SK-N-SH treated with all-trans-retinoic acid at 6 μM for 48 hours (cell line): ENCODE results near the gene FLAD1.

ENCODE experiments used
- ATAC-seq: fragments of 200-7000 bp; cut with Tn5 transposase; 3 replicates; pipeline ENCODE4 v1.9.1; 2020; ENCODE audit warnings: mild to moderate bottlenecking, moderate library complexity
- ARNTL ChIP-seq: fragments of 450-650 bp; formaldehyde crosslinking; IDR thresholded peaks from 2 replicates; pipeline ENCODE4 v1.5.0; 2020; ENCODE audit warnings: low read depth, mild to moderate bottlenecking, moderate library complexity, borderline replicate concordance
- BACH2 ChIP-seq: fragments of 250-450 bp; sonication (Bioruptor Pico); IDR thresholded peaks from 2 replicates; pipeline ENCODE4 v1.9.0; 2021; ENCODE audit warnings: mild to moderate bottlenecking, borderline replicate concordance
- CREB5 ChIP-seq: fragments of 250-450 bp; sonication (Bioruptor Pico); IDR thresholded peaks from 2 replicates; pipeline ENCODE4 v1.5.1; 2020; ENCODE audit warnings: low read depth, mild to moderate bottlenecking, moderate library complexity
- CSDC2 ChIP-seq: fragments of 250-450 bp; sonication (Bioruptor Pico); IDR thresholded peaks from 2 replicates; pipeline ENCODE4 v1.5.0; 2020; ENCODE audit warnings: mild to moderate bottlenecking, moderate library complexity
- CSRNP3 ChIP-seq: fragments of 250-450 bp; sonication (Bioruptor Pico); IDR thresholded peaks from 2 replicates; pipeline ENCODE4 v1.5.1; 2021; ENCODE audit warnings: mild to moderate bottlenecking, moderate library complexity
- ESRRG ChIP-seq: fragments of 250-450 bp; sonication (Bioruptor Pico); IDR thresholded peaks from 2 replicates; pipeline ENCODE4 v1.6.1; 2021; ENCODE audit warnings: mild to moderate bottlenecking
- ISL1 ChIP-seq: fragments of 250-450 bp; sonication (Bioruptor Pico); IDR thresholded peaks from 2 replicates; pipeline ENCODE4 v2.1.2; 2022; ENCODE audit warnings: mild to moderate bottlenecking, moderate library complexity
- OSR1 ChIP-seq: fragments of 250-450 bp; sonication (Bioruptor Pico); IDR thresholded peaks from 2 replicates; pipeline ENCODE4 v1.8.0; 2022; ENCODE audit warnings: moderate library complexity, mild to moderate bottlenecking, inconsistent platforms
- PATZ1 ChIP-seq: fragments of 250-450 bp; sonication (Bioruptor Pico); IDR thresholded peaks from 2 replicates; pipeline ENCODE4 v1.8.0; 2020; ENCODE audit warnings: mild to moderate bottlenecking, moderate library complexity, borderline replicate concordance
- POU6F1 ChIP-seq: fragments of 250-450 bp; sonication (Bioruptor Pico); IDR thresholded peaks from 2 replicates; pipeline ENCODE4 v1.8.0; 2021; ENCODE audit warnings: low read depth, mild to moderate bottlenecking, moderate library complexity, borderline replicate concordance
- PPARA ChIP-seq: fragments of 250-450 bp; sonication (Bioruptor Pico); IDR thresholded peaks from 2 replicates; pipeline ENCODE4 v1.5.0; 2020; ENCODE audit warnings: mild to moderate bottlenecking, borderline replicate concordance
- SNAI2 ChIP-seq: fragments of 250-450 bp; sonication (Bioruptor Pico); IDR thresholded peaks from 2 replicates; pipeline ENCODE4 v1.5.0; 2020; ENCODE audit warnings: mild to moderate bottlenecking, moderate library complexity
- TCF4 ChIP-seq: fragments of 250-450 bp; sonication (Bioruptor Pico); IDR thresholded peaks from 2 replicates; pipeline ENCODE4 v1.8.0; 2021; ENCODE audit warnings: mild to moderate bottlenecking, moderate library complexity, borderline replicate concordance
- TOX ChIP-seq: fragments of 250-450 bp; sonication (Bioruptor Pico); IDR thresholded peaks from 2 replicates; pipeline ENCODE4 v1.8.0; 2021; ENCODE audit warnings: mild to moderate bottlenecking, moderate library complexity, borderline replicate concordance
- ZC3H10 ChIP-seq: fragments of 250-450 bp; sonication (Bioruptor Pico); IDR thresholded peaks from 2 replicates; pipeline ENCODE4 v1.5.1; 2021; ENCODE audit warnings: mild to moderate bottlenecking, moderate library complexity
- ZFP3 ChIP-seq: fragments of 250-450 bp; sonication (Bioruptor Pico); IDR thresholded peaks from 2 replicates; pipeline ENCODE4 v1.5.0; 2020; ENCODE audit warnings: mild to moderate bottlenecking, moderate library complexity
- ZNF565 ChIP-seq: fragments of 450-650 bp; formaldehyde crosslinking; conservative IDR thresholded peaks from 2 replicates; pipeline ENCODE4 v1.5.0; 2020; ENCODE audit warnings: low read depth, mild to moderate bottlenecking, moderate library complexity
- ZNF70 ChIP-seq: fragments of 450-650 bp; formaldehyde crosslinking; IDR thresholded peaks from 2 replicates; pipeline ENCODE4 v1.5.0; 2020; ENCODE audit warnings: mild to moderate bottlenecking, moderate library complexity
- ZNF8 ChIP-seq: fragments of 450-650 bp; formaldehyde crosslinking; IDR thresholded peaks from 2 replicates; pipeline ENCODE4 v1.5.0; 2020; ENCODE audit warnings: mild to moderate bottlenecking, moderate library complexity

Gene FLAD1

GRCh38 chr1:154958681-154959425, 24.3 kb upstream of the FLAD1 start:
- no peak for TF ChIP-seq ZNF8
- ATAC-seq: no peak

GRCh38 chr1:154959426-154959780, 23.7 kb upstream of the FLAD1 start:
- no peak for ATAC-seq
- TF ChIP-seq POU6F1 (CRISPR knock-in tag) (no peak), CSRNP3 (CRISPR knock-in tag) (no peak), CREB5 (CRISPR knock-in tag) (no peak), TOX (no peak), PPARA (CRISPR knock-in tag) (no peak), ZNF70 (no peak), ZFP3 (CRISPR knock-in tag) (no peak), BACH2 (CRISPR knock-in tag) (no peak), ZNF565 (CRISPR knock-in tag) (no peak), ESRRG (CRISPR knock-in tag) (no peak), ISL1 (CRISPR knock-in tag) (no peak), SNAI2 (CRISPR knock-in tag) (no peak), ZC3H10 (CRISPR knock-in tag) (no peak), CSDC2 (CRISPR knock-in tag) (no peak)
- TF ChIP-seq, all 23 proteins: peak for 0

- TF ChIP-seq ISL1 (CRISPR knock-in tag) (no peak), TOX (no peak), ZNF70 (no peak), OSR1 (CRISPR knock-in tag) (no peak), ARNTL (CRISPR knock-in tag) (no peak), CREB5 (CRISPR knock-in tag) (no peak), PATZ1 (CRISPR knock-in tag) (no peak), TCF4 (CRISPR knock-in tag) (no peak), BACH2 (CRISPR knock-in tag) (no peak), POU6F1 (CRISPR knock-in tag) (no peak), CSDC2 (CRISPR knock-in tag) (no peak)
- peak; percentile 1 for ATAC-seq
These were observed 22.6 kb upstream of the FLAD1 start for GRCh38 chr1:154960446-154961136.
